Measurements from ENCODE around the gene TMEM82.
"Not testable (repeated sequence)": the region's sequence is repeated elsewhere in the genome, so short reads cannot be mapped to it uniquely, and the experiment has no call there.

The TMEM82 gene

GRCh38 chr1:15742339-15742801 is at the start of gene TMEM82:
Gene TMEM82, plus strand, starts transcription at chr1:15742499. Its CDS starts 61 bp downstream, at chr1:15742560.
- DNase-seq (ENCODE audit: low read depth): no peak

GRCh38 chr1:15693371-15693770 is 48.9 kb upstream of the TMEM82 start:
- no peak for DNase-seq (ENCODE audit: low read depth)

DNA sequence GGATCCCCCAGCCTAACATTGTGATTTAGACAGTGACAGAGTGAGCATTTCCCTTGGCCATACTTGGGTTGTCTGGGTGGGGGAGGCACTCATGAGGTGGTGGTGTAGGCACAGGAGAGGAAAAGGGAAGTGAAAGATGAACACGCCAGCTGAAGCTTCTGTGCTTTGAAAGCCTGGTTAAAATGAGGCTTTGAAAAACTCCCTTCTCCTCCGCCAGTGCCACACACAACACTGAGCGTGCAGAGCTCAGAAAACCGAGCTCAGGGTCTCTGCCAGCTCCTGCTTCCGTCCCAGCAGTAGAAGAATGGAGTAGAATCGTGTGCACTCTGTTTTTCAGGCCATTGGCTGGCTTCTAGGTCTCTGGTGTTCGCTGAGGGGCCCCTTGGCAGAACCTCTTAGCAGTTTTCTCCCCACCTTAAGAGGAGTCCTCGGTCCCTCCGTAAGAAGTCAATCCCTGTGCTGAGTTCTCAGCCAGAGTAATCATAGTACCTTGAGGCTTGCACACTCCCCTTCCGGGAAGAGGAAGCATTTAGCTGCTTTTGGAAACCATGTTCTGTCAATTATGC is 45.3 kb upstream of the TMEM82 start:
- no peak for DNase-seq (ENCODE audit: low read depth)

GRCh38 chr1:15698201-15698600 is 44.1 kb upstream of the TMEM82 start:
- DNase-seq (ENCODE audit: low read depth): no peak

DNA sequence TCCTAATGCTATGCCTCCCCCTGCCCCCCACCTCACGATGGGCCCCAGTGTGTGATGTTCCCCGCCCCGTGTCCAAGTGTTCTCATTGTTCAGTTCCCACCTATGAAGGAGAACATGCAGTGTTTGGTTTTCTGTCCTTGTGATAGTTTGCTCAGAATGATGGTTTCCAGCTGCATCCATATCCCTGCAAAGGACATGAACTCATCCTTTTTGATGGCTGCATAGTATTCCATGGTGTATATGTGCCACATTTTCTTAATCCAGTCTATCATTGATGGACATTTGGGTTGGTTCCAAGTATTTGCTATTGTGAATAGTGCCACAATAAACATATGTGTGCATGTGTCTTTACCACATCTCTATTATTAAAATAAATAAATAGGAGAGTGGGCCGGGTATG is 43.0 kb upstream of the TMEM82 start:
- not testable (repeated sequence) for DNase-seq (ENCODE audit: low read depth)

DNA sequence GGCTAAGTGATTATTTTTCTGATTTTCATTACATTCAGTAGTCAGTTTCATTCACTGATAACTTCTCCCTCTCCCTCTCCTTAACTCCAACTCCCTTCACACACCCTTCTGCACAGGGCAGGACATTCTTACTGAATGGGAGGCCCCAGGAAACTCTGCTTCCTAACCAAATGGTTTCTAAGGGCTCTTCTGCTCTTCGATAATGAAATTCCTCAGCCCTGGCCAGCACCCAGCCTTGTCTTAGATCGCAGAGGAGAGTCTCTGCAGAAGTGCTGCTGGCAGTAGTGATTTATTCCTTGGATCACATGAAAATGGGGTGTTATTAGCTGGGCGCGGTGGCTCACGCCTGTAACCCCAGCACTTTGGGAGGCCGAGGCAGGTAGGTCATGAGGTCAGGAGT is 41.8 kb upstream of the TMEM82 start:
- no peak for DNase-seq (ENCODE audit: low read depth)

- DNase-seq (ENCODE audit: low read depth): no peak
Measured at GRCh38 chr1:15701784-15702183, 40.5 kb upstream of the TMEM82 start.

GRCh38 chr1:15702722-15703550 is 39.4 kb upstream of the TMEM82 start:
- no peak for DNase-seq (ENCODE audit: low read depth)

GRCh38 chr1:15703562-15703961 is 38.7 kb upstream of the TMEM82 start:
- DNase-seq (ENCODE audit: low read depth): no peak

GRCh38 chr1:15704526-15705183 is 37.6 kb upstream of the TMEM82 start:
- no peak for DNase-seq (ENCODE audit: low read depth)

DNA sequence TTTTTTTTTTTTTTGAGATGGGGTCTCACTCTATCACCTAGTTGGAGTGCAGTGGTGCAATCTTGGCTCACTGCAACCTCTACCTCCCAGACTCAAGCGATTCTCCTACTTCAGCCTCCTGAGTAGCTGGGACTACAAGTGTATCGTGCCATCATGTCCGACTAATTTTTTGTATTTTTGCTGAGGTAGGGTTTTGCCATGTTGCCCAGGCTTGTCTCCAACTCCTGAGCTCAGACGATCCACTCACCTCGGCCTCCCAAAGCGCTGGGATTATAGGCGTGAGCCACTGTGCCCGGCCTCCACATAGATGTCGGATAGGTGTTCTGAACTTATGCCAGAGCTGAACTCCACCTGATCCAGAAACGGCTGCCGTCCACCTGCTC is 37.1 kb upstream of the TMEM82 start:
- DNase-seq (ENCODE audit: low read depth): no peak

- no peak for DNase-seq (ENCODE audit: low read depth)
Measured at GRCh38 chr1:15706751-15707150, 35.5 kb upstream of the TMEM82 start.

DNA sequence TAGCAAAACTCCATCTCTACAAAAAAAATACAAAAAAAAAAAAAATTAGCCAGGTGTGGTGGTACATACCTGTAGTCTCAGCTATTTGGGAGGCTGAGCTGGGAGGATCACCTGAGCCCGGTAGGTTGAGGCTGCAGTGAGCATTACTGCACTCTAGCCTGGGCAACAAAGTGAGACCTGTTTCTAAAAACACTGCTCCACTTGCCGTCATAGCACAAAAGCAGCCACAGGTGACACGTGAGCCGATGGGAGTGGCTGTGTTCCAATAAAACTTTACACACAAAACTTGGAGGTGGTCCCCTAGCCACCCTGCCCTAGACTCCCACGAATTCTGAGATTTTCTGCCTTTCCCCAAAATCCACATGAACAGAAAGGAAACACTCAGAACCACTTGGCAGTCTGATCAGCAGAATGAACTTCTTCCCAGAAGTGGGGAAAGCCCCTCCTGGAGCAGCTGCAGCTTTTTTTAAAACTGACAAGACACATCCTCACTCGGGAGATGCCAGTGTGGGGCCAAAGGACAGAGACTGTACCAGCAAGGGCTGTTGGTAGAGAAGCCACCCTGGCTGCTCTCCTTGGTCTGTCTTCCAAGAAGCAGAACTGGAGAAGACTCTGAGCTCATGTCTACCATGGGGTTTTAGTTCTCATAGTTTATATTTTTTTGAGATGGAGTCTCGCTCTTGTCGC is 34.9 kb upstream of the TMEM82 start:
- no peak for DNase-seq (ENCODE audit: low read depth)

- DNase-seq (ENCODE audit: low read depth): no peak
Measured at GRCh38 chr1:15708486-15709137, 33.7 kb upstream of the TMEM82 start.

GRCh38 chr1:15709226-15709625 is 33.1 kb upstream of the TMEM82 start:
- DNase-seq (ENCODE audit: low read depth): no peak

- DNase-seq (ENCODE audit: low read depth): no peak
Measured at GRCh38 chr1:15712168-15712567, 30.1 kb upstream of the TMEM82 start.

DNA sequence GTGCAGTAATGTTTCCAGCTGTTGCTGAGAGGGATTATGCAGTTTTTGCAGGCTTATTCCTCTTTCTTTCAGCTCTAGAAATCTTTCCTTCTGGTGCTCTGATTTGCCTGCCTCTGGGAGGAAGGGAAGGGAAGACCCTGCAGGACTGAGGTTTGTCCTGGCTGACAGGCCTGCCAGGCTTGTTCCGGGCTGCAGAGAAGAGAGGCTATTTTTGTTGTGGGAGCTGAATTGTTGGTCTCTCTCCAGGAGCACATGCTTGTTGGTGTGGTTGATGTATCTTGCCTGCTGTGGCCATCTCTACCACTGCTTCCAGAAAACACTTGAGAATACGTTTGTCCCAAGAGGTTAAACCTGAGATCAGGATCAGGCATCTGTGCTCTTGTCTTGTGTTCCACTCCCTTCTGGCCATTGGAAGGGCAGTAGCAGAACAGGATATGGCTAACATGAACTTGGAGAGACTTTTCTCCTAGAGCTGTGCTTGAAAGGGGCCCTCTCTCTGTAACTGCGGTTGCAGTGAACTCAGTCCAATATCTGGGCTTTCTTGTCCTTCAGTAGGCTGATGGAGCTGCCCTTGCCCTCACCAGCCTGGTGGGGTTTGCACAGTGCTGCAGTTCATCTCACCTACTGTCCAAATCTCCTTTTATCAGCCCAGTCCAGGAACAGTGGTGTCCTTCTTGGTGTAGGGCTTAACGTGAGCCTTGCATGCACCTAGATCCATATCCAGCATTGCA is 27.7 kb upstream of the TMEM82 start:
- DNase-seq (ENCODE audit: low read depth): no peak

DNA sequence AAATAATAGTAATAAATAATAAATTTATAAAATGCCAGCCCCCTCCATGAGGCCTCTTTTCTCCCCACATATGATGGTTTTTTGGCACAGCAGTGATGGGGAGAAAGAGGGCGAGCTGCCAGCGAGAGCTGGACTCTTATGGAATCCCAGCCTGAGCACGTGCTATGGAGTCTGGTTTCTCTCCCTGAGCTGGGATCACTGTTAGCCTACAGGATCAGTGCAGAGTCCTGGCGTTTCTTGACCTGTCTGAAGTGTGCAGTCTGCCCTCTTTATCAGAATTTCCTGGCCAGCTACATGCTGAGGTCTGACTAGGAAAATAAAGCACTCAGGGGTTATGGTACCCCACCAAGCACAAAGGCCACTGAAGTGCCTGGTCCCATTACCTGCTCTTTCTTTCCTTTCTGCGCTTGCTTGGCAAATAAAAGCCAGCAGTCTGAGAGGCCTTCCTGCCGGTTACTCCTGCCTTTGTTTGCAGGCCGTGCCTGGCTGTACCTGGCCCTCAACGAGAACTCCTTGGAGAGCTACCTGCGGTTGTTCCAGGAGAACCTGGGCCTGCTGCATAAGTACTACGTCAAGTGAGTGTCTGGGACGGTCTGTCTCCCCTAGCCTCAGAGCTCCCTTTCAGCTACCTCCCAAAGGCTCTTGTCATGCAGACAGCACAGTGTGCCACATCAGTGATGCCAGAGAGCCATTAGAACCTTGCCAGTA is 24.7 kb upstream of the TMEM82 start:
- DNase-seq (ENCODE audit: low read depth): no peak

DNA sequence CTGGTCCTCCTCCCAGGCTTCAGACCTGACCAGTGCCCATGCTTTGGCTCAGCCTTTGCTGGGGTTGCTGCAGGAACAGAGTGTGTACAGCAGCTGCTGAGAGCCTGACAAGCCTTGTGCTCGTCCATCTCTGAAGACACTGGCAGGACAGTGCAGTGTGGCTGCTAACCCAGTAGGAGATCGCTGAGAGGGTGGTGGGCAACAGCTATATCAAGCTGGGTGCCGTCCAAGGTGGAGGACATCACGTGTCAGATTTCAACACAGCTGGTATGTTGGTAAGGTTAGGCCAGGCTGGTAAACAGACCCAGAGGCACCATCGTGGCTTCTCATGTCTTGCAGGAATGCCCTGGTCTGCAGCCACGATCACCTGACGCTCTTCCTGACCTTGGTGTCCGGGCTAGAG is 24.1 kb upstream of the TMEM82 start:
- DNase-seq (ENCODE audit: low read depth): no peak

- no peak for DNase-seq (ENCODE audit: low read depth)
Measured at GRCh38 chr1:15719381-15720120, 22.7 kb upstream of the TMEM82 start.

All from stimulated activated CD8-positive, alpha-beta memory T cell treated with anti-CD3 and anti-CD28 coated beads, Interleukin-12 subunit alpha, Interleukin-12 subunit beta, amount 100 ng/mL, for 4 hours (primary cell).